ENCODE measurements around the gene UBD.
A peak's percentile ranks its signal among the peaks of the same experiment; 100 is the strongest.

UBD gene

DNA sequence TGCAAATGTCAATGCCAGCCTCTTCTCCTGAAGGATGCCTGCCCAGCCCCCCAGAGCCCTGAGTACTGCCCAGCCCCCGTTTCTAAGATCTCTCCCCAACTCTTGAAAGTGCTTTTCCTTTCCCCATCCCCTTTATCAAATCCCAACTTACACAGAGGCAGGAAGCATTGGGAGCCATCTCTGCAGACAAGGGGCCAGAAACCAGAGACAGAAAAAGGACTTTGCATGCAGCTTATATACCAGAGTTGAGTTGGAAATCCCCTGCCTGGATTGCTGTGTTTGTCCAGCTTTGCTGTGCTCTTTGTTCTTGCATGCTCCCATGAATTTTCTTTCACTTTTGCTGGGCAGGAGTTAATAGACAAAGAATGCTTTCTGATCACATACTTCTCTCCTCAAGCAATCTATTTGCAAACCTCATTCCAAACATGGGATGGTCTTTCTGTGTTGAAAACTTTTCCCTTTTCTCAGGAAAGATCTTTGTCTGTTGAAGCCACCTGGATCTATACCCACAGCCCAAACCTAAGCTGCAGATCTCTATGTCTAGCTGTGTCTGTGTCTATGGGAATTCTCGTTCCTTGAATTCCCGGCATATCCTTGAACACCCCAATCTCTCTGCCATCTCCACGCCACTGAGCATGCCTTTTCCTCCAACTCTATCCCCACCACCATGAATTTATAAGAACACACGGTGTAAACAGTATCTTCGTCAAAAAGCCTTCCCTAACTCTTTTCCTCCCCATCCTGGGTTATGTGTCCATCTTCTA, at the start of gene UBD:
Gene UBD, minus strand, starts transcription at position 209 of the 764 bp plus-strand sequence. Its CDS starts 31 bp downstream, at position 178.
- DNase-seq (ENCODE audit: low read depth, low spot score) = no peak

- no peak for DNase-seq (ENCODE audit: low read depth, low spot score)
Measured at GRCh38 chr6:29608131-29608530, 48.6 kb upstream of the UBD start.

DNA sequence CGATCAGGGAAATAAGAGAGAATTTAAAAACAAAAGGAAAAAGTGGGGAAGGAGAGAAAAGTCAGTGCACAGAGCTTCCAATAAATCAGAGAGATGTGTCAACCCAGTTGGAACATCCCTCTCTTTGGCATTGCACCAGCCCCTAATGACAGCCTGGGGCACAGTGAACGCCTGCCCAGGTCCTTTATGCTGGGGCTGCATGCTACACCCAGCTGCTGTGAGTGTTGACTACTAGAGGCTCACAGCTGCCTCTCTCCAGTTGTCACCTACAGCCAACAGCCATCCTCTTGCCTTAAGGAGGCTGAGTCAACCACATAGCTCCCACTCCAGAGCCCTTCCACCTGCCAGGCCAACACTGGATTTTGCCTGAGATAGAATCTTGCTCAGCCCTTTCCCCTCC, 44.4 kb upstream of the UBD start:
- no peak for DNase-seq (ENCODE audit: low read depth, low spot score)

GRCh38 chr6:29603456-29603855, 43.9 kb upstream of the UBD start:
- DNase-seq (ENCODE audit: low read depth, low spot score) = no peak

- DNase-seq (ENCODE audit: low read depth, low spot score) = no peak
Measured at GRCh38 chr6:29602564-29603361, 43.2 kb upstream of the UBD start.

GRCh38 chr6:29598172-29598747, 38.7 kb upstream of the UBD start:
- DNase-seq (ENCODE audit: low read depth, low spot score) = no peak

DNA sequence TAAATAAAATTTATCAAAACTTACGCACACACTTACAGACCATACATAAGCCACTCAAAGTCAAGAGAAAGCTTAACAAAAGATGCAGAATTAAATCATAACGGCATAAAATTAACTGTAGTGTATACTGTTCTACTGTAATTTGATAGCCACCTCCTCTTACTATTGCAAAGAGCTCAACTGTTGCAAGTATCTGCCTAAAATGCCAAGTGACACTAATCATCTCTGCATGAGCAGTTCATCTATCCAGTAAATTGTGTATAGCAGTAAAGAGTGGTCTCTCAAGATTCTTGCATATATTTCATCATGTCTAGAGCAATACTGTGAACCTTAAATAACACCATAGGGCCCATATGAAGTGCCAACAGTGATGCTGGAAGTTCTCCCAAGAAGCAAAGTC, 37.7 kb upstream of the UBD start:
- no peak for DNase-seq (ENCODE audit: low read depth, low spot score)

- no peak for DNase-seq (ENCODE audit: low read depth, low spot score)
Measured at GRCh38 chr6:29596381-29596900, 36.9 kb upstream of the UBD start.

- no peak for DNase-seq (ENCODE audit: low read depth, low spot score)
Measured at GRCh38 chr6:29593199-29593855, 33.8 kb upstream of the UBD start.

GRCh38 chr6:29591677-29592076, 32.1 kb upstream of the UBD start:
- DNase-seq (ENCODE audit: low read depth, low spot score) = no peak

- DNase-seq (ENCODE audit: low read depth, low spot score) = no peak
Measured at GRCh38 chr6:29590218-29590808, 30.8 kb upstream of the UBD start.

DNA sequence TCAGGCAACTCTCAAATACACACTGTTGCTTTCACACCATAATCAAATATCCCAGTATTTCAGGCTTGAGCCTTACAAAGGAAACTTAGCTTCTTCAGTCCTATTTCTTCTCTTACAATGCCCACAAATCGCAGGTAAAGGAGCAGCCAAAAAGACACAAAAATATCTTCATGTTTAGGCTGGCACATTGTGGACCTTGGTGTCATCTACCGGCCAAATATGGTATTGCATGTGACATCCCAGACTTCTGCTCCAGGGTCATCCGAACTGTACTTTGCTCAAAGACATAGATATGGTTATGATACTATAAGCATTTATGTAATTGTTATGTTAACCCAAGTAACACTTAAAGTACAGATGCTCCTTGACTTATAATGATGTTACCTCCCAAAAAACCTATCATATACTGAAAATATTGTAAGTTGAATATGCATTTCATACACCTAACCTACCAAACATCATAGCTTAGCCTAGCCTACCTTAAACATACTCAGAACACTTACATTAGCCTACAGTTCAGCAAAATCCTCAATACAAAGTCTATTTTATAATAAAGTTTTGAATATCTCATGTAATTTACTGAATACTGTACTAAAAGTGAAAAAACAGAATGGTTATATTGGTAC, 30.0 kb upstream of the UBD start:
- DNase-seq (ENCODE audit: low read depth, low spot score) = peak; percentile 8

- no peak for DNase-seq (ENCODE audit: low read depth, low spot score)
Measured at GRCh38 chr6:29584821-29585220, 25.3 kb upstream of the UBD start, which contains the start of gene OR2H2. Gene OR2H2 (plus strand): TSS chr6:29585121. CDS start chr6:29587945, 2,824 bp downstream.

DNA sequence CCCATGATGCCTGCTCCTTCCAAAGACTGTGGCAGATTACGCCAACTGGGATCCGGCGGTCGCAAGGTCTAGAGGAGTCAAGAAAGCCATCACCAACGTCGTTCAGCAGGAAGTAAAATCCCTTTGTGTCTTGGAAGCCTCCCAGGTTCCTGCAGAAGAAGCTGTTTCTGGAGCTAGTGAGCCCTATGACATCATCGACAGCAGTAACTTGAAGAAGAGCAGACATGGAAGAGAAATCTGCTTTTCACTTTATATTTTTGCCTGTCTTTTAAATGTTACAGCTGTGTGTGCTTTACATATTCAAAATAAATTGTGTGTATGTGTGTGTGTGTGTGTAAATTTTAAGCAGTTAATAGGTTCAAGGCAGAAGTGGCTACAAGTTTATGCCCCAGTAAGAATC, 18.0 kb upstream of the UBD start:
- no peak for DNase-seq (ENCODE audit: low read depth, low spot score)

GRCh38 chr6:29576056-29576455, 16.5 kb upstream of the UBD start:
- DNase-seq (ENCODE audit: low read depth, low spot score) = no peak

DNA sequence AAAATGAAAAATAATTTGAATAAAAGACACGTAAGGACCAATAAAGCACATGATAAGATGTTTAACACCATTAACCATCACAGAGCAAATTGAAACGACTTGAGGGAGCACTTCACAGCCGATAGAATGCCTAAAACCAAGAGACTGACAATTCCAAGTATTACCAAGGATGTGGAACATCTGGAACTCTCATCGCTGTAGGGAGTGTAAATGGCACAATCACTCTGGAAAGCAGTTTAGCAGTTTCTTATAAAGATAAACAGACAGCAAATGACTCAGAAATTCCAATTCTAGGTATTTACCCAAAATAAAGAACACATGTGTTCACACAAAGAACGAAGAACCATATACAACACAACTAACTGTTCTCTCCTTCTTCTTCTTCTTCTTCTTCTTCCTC, 8.5 kb upstream of the UBD start:
- DNase-seq (ENCODE audit: low read depth, low spot score) = no peak

DNA sequence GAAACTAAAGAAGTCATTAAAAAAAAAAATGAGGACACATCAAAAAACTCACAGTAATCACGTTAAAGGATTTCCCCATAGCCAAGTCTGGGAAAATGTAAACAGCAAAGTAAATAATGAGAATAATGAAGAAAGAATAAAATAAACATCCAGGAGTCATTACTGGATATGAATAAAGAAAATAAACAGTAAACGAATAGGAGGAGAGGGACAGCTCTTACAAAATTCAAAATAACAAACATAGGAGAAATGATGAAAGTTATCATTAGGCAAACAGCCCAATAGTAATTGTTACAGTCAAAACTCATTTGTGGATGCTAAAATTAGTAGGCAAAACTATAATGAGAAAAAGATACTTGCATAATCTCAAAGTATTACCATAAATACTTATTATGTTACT, 8.0 kb upstream of the UBD start:
- no peak for DNase-seq (ENCODE audit: low read depth, low spot score)

DNA sequence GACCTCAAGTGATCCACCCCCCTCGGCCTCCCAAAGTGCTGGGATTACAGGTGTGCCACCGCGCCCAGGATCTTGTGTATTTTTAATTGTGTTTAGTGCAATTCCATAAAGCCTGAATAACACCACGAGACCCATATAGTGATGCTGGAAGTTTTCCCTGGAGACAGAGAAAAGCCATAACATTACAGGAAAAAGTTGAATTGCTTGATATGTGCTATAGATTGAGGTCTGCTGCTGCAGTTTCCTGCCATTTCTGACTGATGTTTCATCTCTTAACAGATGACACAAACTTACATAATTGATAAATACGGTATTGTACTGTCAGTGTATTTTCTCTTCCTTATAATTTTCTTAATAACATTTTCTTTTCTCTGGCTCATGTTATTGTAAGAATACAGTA, 7.3 kb upstream of the UBD start:
- no peak for DNase-seq (ENCODE audit: low read depth, low spot score)

- no peak for DNase-seq (ENCODE audit: low read depth, low spot score)
Measured at GRCh38 chr6:29564875-29565274, 5.3 kb upstream of the UBD start.

GRCh38 chr6:29563435-29563965, 4.0 kb upstream of the UBD start:
- DNase-seq (ENCODE audit: low read depth, low spot score) = no peak

All from activated CD4-positive, CD25-positive, alpha-beta regulatory T cell treated with anti-CD3 and anti-CD28 coated beads, Interleukin-2, amount 50 U/mL, for 16 hours (primary cell).